ENCODE data around the gene CEP83.

DNA sequence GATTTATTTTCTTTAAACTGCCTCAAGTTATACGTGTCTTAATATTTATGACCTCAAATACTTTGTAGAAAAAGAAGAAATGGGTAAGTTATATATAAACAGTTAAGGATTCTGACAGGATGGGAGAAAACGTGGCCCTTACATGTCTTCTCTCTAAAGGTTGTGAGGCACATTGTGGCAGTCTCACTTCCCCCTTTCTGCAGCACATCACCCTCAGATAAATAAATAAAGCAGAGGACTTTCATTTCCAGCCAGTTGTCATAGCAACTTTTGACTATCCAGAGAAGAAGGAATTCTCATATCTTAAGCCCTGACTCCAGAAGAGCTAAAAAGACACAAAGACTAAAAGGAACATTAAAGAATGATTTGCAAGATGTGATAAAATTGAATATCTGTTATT, 28.8 kb upstream of the CEP83 start:
- TF ChIP-seq, protein P1, sequence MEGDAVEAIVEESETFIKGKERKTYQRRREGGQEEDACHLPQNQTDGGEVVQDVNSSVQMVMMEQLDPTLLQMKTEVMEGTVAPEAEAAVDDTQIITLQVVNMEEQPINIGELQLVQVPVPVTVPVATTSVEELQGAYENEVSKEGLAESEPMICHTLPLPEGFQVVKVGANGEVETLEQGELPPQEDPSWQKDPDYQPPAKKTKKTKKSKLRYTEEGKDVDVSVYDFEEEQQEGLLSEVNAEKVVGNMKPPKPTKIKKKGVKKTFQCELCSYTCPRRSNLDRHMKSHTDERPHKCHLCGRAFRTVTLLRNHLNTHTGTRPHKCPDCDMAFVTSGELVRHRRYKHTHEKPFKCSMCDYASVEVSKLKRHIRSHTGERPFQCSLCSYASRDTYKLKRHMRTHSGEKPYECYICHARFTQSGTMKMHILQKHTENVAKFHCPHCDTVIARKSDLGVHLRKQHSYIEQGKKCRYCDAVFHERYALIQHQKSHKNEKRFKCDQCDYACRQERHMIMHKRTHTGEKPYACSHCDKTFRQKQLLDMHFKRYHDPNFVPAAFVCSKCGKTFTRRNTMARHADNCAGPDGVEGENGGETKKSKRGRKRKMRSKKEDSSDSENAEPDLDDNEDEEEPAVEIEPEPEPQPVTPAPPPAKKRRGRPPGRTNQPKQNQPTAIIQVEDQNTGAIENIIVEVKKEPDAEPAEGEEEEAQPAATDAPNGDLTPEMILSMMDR (IDR thresholded peaks at IDR 0.05; ENCODE audit: poor library complexity, severe bottlenecking): no peak
- TF ChIP-seq RAD21 (conservative IDR thresholded peaks at IDR 0.05) (no peak), EZH2 (IDR thresholded peaks at IDR 0.05; ENCODE audit: borderline replicate concordance, insufficient read depth, low read length, poor library complexity, severe bottlenecking) (no peak), POLR2AphosphoS5 (IDR thresholded peaks at IDR 0.05) (no peak)
- TF ChIP-seq, protein P2, sequence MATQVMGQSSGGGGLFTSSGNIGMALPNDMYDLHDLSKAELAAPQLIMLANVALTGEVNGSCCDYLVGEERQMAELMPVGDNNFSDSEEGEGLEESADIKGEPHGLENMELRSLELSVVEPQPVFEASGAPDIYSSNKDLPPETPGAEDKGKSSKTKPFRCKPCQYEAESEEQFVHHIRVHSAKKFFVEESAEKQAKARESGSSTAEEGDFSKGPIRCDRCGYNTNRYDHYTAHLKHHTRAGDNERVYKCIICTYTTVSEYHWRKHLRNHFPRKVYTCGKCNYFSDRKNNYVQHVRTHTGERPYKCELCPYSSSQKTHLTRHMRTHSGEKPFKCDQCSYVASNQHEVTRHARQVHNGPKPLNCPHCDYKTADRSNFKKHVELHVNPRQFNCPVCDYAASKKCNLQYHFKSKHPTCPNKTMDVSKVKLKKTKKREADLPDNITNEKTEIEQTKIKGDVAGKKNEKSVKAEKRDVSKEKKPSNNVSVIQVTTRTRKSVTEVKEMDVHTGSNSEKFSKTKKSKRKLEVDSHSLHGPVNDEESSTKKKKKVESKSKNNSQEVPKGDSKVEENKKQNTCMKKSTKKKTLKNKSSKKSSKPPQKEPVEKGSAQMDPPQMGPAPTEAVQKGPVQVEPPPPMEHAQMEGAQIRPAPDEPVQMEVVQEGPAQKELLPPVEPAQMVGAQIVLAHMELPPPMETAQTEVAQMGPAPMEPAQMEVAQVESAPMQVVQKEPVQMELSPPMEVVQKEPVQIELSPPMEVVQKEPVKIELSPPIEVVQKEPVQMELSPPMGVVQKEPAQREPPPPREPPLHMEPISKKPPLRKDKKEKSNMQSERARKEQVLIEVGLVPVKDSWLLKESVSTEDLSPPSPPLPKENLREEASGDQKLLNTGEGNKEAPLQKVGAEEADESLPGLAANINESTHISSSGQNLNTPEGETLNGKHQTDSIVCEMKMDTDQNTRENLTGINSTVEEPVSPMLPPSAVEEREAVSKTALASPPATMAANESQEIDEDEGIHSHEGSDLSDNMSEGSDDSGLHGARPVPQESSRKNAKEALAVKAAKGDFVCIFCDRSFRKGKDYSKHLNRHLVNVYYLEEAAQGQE (IDR thresholded peaks at IDR 0.05; ENCODE audit: borderline replicate concordance): no peak

Data from neural cell (in vitro differentiated cells).